RWPE2 (cell line): ENCODE data around the gene TTC34.

Experiments
- ATAC-seq: fragments of 200-7000 bp; cut with Tn5 transposase; 3 replicates; pipeline ENCODE4 v1.9.1; 2021; ENCODE audit warnings: low read depth
- DNase-seq: peaks from one replicate; pipeline ENCODE4 v3.0.0-alpha.2; 2020; ENCODE audit warnings: low spot score
- H3K27ac ChIP-seq: fragments of 450-650 bp; 2 replicates; pipeline ENCODE4 v1.5.1; 2017; ENCODE audit warnings: mild to moderate bottlenecking; ENCODE audit not compliant: poor library complexity, severe bottlenecking
- H3K27me3 ChIP-seq: fragments of 250-450 bp; sonication (Bioruptor Pico); 2 replicates; pipeline ENCODE4 v1.5.1; 2021; ENCODE audit warnings: mild to moderate bottlenecking, moderate library complexity; ENCODE audit not compliant: insufficient read depth, poor library complexity, severe bottlenecking
- H3K36me3 ChIP-seq: fragments of 250-450 bp; sonication (Bioruptor Pico); 2 replicates; pipeline ENCODE4 v1.5.1; 2020; ENCODE audit warnings: low read depth, mild to moderate bottlenecking, moderate library complexity
- H3K4me1 ChIP-seq: fragments of 250-450 bp; sonication (Bioruptor Pico); 2 replicates; pipeline ENCODE4 v1.5.1; 2021; ENCODE audit warnings: mild to moderate bottlenecking, moderate library complexity; ENCODE audit not compliant: insufficient read depth, poor library complexity, severe bottlenecking
- H3K4me3 ChIP-seq: fragments of 250-450 bp; sonication (Bioruptor Pico); 2 replicates; pipeline ENCODE4 v1.5.1; 2021; ENCODE audit warnings: mild to moderate bottlenecking, moderate library complexity; ENCODE audit not compliant: severe bottlenecking
- H3K9me3 ChIP-seq: fragments of 250-450 bp; sonication (Bioruptor Pico); 2 replicates; pipeline ENCODE4 v1.5.1; 2021; ENCODE audit warnings: mild to moderate bottlenecking, moderate library complexity; ENCODE audit not compliant: severe bottlenecking
- TF ChIP-seq, protein P1 (sequence below): fragments of 450-650 bp; IDR thresholded peaks from one replicate; pipeline ENCODE4 v1.5.1; 2017; ENCODE audit warnings: mild to moderate bottlenecking, moderate library complexity; ENCODE audit not compliant: poor library complexity, severe bottlenecking

The TTC34 gene

DNA sequence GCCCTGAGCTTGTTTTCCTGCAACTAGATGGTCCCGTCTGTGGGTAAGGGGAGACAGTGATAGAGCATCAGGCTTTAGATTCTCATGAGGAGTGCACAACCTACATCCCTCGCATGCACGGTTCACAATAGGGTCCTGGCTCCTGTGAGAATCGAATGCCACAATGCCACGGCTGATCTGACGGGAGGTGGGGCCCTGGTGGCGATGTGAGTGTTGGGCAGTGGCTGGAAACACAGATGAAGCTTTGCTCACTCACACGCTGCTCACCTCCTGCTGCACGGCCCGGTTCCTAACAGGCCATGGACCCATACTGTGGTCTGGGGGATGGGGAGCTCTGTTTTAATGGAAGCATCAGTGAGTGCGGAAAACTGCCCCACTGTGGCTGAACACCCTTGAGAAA, 35.8 kb upstream of the TTC34 start:
- Histone ChIP-seq H3K27ac (no peak overlapping the region), H3K27me3 (no peaks in the 10 kb centered on the region), H3K36me3 (no peaks in the 10 kb centered on the region), H3K4me1 (no peaks in the 10 kb centered on the region), H3K4me3 (no peak overlapping the region), H3K9me3 (no peaks in the 10 kb centered on the region)
- TF ChIP-seq, protein P1, sequence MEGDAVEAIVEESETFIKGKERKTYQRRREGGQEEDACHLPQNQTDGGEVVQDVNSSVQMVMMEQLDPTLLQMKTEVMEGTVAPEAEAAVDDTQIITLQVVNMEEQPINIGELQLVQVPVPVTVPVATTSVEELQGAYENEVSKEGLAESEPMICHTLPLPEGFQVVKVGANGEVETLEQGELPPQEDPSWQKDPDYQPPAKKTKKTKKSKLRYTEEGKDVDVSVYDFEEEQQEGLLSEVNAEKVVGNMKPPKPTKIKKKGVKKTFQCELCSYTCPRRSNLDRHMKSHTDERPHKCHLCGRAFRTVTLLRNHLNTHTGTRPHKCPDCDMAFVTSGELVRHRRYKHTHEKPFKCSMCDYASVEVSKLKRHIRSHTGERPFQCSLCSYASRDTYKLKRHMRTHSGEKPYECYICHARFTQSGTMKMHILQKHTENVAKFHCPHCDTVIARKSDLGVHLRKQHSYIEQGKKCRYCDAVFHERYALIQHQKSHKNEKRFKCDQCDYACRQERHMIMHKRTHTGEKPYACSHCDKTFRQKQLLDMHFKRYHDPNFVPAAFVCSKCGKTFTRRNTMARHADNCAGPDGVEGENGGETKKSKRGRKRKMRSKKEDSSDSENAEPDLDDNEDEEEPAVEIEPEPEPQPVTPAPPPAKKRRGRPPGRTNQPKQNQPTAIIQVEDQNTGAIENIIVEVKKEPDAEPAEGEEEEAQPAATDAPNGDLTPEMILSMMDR, result no peak
- DNase-seq (peak; percentile 43), ATAC-seq (no peak)

DNA sequence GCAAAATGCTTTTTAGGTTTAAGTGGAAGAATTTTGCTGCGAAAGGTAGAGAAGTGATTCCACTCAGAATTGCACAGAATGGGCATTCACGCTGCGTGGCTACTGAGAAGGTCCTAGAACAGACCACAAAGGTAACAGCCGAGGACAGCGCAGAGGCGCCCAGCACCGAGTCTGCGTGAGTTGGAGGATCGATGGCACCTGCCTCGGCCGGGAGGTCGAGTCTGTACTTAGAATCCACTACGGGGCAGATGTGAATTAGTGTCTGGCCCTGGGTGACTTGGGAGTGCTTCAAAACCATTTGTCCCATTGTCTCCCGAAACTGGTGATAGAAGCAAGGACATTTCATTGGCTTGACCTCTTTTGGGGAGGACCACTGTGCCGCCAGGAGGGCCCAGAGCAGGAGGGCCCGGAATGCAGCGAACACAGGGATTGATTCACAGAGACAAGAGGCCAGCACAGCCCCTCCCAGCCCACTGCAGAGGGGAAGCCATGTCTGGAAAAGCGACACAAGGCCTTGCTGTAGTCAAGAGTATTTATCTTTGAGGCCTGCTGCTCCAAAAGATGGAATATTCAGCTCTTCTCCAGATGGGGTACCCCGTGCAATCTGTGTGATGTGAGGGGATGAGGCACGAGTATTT, 35.0 kb upstream of the TTC34 start:
- ATAC-seq, result no peak
- no peaks in the 10 kb centered on the region for H3K4me1 ChIP-seq
- no peak overlapping the region for H3K4me3 ChIP-seq
- no peaks in the 10 kb centered on the region for H3K9me3 ChIP-seq
- no peak overlapping the region for H3K27ac ChIP-seq
- peak; percentile 34 for DNase-seq
- H3K27me3 ChIP-seq, result no peaks in the 10 kb centered on the region
- no peaks in the 10 kb centered on the region for H3K36me3 ChIP-seq
- TF ChIP-seq, protein P1, result no peak

DNA sequence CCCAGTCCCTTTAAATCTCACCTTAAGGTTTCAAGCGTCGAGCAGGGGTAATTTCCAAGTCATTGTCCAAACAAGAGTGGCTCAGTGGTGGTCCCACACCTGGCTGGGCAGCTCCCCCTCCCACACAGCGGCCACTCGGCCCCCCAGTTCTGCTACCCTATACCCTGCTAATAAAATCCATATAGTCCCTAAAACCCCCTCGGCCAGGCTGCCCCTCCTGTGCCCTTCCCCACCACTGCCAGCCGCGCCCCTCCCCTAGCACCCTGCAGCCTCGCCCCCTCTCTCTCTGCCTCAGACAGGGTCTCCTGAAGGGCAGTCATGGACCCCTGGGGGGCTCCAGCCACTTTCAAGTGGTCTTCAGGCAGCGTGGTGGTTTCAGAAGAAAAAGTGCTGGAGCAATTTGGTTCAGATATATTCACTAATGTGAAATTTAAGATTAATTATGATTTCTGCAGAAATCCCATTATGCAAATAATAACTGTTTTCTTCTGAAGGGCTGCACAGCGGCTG, 34.2 kb upstream of the TTC34 start:
- ATAC-seq (no peak), DNase-seq (peak; percentile 34)
- Histone ChIP-seq H3K9me3 (no peaks in the 10 kb centered on the region), H3K4me3 (no peak overlapping the region), H3K4me1 (no peaks in the 10 kb centered on the region), H3K27me3 (no peaks in the 10 kb centered on the region), H3K27ac (no peak overlapping the region), H3K36me3 (no peaks in the 10 kb centered on the region)
- TF ChIP-seq, protein P1, result no peak

DNA sequence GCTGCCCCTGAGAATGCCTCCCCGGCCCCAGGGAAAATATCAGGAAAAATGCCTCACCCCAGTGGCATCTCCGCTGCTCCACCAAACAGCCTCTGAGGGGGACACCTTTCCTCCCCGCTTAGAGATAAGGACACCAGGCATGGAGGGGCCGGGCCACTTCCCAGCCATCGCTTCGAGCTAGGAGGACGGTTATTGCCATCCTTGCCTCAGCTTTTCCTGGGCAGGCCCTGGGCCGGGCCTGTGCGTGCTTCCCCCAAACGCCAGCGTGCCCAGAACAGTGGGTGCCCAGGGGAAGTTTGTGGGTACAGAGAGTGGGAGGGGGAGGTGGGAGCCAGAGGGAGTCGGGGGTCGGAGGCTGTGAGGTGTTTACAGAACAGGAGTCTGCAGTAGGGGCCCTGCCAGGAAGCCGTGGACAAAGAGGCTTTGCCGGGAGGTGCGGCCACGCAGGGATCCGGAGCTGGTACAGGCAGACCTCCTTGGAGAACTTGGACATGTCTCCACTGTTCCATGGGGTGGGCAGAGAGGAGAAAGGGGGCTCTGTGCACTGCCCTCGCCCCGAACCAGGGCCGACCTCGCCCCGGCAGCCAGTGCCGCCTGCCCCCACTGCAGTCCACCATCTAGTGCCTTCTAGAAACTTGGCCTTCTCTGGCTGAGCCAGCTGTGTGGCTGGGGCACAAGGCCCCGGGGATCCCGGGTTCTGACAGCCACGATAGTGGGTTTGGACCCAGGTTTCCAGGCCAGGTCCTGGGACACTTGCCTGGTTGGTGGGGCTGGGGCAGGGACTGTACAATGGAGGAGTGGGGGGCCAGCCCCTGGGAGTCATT, 33.5 kb upstream of the TTC34 start:
- H3K4me3 ChIP-seq, result no peak overlapping the region
- no peaks in the 10 kb centered on the region for H3K27me3 ChIP-seq
- TF ChIP-seq, protein P1, result no peak
- no peaks in the 10 kb centered on the region for H3K9me3 ChIP-seq
- ATAC-seq, result no peak; the same call in 2 of the 3 replicates
- no peaks in the 10 kb centered on the region for H3K36me3 ChIP-seq
- no peaks in the 10 kb centered on the region for H3K4me1 ChIP-seq
- no peak overlapping the region for H3K27ac ChIP-seq
- peak; percentile 43 for DNase-seq

DNA sequence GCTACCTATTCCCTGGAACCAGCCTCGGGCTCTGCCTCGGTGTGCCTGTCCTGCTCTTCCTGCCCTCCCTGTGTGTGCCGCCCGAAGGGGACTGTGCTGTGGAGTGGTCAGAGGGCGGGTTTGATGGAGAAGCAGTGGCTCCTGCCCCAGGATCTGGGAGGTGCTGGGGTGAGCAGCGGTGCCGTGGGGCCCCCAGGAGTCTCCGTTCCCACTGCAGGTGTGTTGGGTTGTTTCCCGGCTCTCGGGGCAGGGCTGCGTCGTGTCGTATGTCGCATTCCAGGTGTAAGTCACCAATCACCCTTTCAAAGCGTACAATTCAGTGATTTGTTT, 32.6 kb upstream of the TTC34 start:
- Histone ChIP-seq H3K4me3 (no peak overlapping the region), H3K27me3 (no peaks in the 10 kb centered on the region), H3K27ac (no peak overlapping the region), H3K4me1 (no peaks in the 10 kb centered on the region), H3K36me3 (no peaks in the 10 kb centered on the region), H3K9me3 (no peaks in the 10 kb centered on the region)
- peak; percentile 45 for DNase-seq
- TF ChIP-seq, protein P1, result no peak
- no peak for ATAC-seq
